Mesothelial cell of epicardium (in vitro differentiated cells): ENCODE results near the gene SORBS1. TPM values are rescaled to one million over a fixed set of nuclear protein-coding genes. Genes with fewer than 3 reads are reported as not detected.

Experiments
- DNase-seq, 2 experiments: peaks; one replicate each; pipeline ENCODE4 v3.0.0; 2021; ENCODE audit warnings: low spot score in 2 of 2; ENCODE audit not compliant: unreplicated experiment in 2 of 2
- H3K27ac Mint-ChIP-seq: 2 replicates; pipeline ENCODE4 v1.8.0; 2021; ENCODE audit warnings: mixed read lengths
- H3K27me3 Mint-ChIP-seq: 2 replicates; pipeline ENCODE4 v1.8.0; 2021; ENCODE audit warnings: low read depth, mixed read lengths
- H3K36me3 Mint-ChIP-seq: 2 replicates; pipeline ENCODE4 v1.8.0; 2021; ENCODE audit warnings: mixed read lengths
- H3K4me1 Mint-ChIP-seq: 2 replicates; pipeline ENCODE4 v1.8.0; 2021; ENCODE audit warnings: mixed read lengths
- H3K4me3 Mint-ChIP-seq: 2 replicates; pipeline ENCODE4 v1.8.0; 2021; ENCODE audit warnings: mild to moderate bottlenecking, moderate library complexity, mixed read lengths
- H3K9me3 Mint-ChIP-seq: 2 replicates; pipeline ENCODE4 v1.8.0; 2021; ENCODE audit warnings: mixed read lengths
- CTCF ChIP-seq: fragments of 200-600 bp; sonication (generic); IDR thresholded peaks from one replicate; pipeline ENCODE4 v1.5.0; 2021; ENCODE audit warnings: antibody characterized with exemption; ENCODE audit not compliant: unreplicated experiment
- total RNA-seq: library from RNA; stranded (reverse); gene quantifications from 3 replicates; pipeline ENCODE4 v1.2.1, GENCODE V29; 2021

SORBS1 gene
- total RNA-seq, 1 donor from 2014 or later, result 24.9 TPM

- no peak for TF ChIP-seq CTCF
- no peak overlapping the region for H3K4me3 Mint-ChIP-seq
- peaks cover 4% of the 10 kb centered on the region for H3K4me1 Mint-ChIP-seq
- H3K36me3 Mint-ChIP-seq, result peaks cover 1% of the 10 kb centered on the region
- no peaks in the 10 kb centered on the region for H3K27me3 Mint-ChIP-seq
- no peaks in the 10 kb centered on the region for H3K9me3 Mint-ChIP-seq
- no peak overlapping the region for H3K27ac Mint-ChIP-seq
- no peak for DNase-seq
Observed at GRCh38 chr10:95391164-95391563, 170.0 kb downstream of the SORBS1 start.

- Mint-ChIP-seq H3K9me3 (no peaks in the 10 kb centered on the region), H3K27me3 (no peaks in the 10 kb centered on the region), H3K4me3 (no peak overlapping the region), H3K27ac (no peak overlapping the region), H3K4me1 (peaks cover 4% of the 10 kb centered on the region), H3K36me3 (no peaks in the 10 kb centered on the region)
- TF ChIP-seq CTCF, result no peak
- DNase-seq, result no peak
Observed at GRCh38 chr10:95389982-95390381, 171.2 kb downstream of the SORBS1 start.

GRCh38 chr10:95389176-95389575 lies 172.0 kb downstream of the SORBS1 start:
- peaks cover 4% of the 10 kb centered on the region for H3K4me1 Mint-ChIP-seq
- H3K4me3 Mint-ChIP-seq, result no peak overlapping the region
- DNase-seq, result no peak
- no peak for TF ChIP-seq CTCF
- no peaks in the 10 kb centered on the region for H3K27me3 Mint-ChIP-seq
- no peak overlapping the region for H3K27ac Mint-ChIP-seq
- no peaks in the 10 kb centered on the region for H3K36me3 Mint-ChIP-seq
- H3K9me3 Mint-ChIP-seq, result no peaks in the 10 kb centered on the region

- Mint-ChIP-seq H3K4me1 (peaks cover 4% of the 10 kb centered on the region), H3K36me3 (no peaks in the 10 kb centered on the region), H3K27me3 (no peaks in the 10 kb centered on the region), H3K9me3 (no peaks in the 10 kb centered on the region), H3K27ac (no peak overlapping the region), H3K4me3 (no peak overlapping the region)
- no peak for DNase-seq
- TF ChIP-seq CTCF, result no peak
Observed at GRCh38 chr10:95388539-95388938, 172.6 kb downstream of the SORBS1 start.

GRCh38 chr10:95388109-95388471 lies 173.1 kb downstream of the SORBS1 start:
- Mint-ChIP-seq H3K9me3 (no peaks in the 10 kb centered on the region), H3K36me3 (no peaks in the 10 kb centered on the region), H3K4me3 (no peak overlapping the region), H3K4me1 (peaks cover 4% of the 10 kb centered on the region), H3K27me3 (no peaks in the 10 kb centered on the region), H3K27ac (no peak overlapping the region)
- TF ChIP-seq CTCF, result no peak
- no peak for DNase-seq

GRCh38 chr10:95384011-95384704 lies 177.0 kb downstream of the SORBS1 start:
- H3K27me3 Mint-ChIP-seq, result no peaks in the 10 kb centered on the region
- no peak overlapping the region for H3K4me3 Mint-ChIP-seq
- H3K27ac Mint-ChIP-seq, result no peak overlapping the region
- no peak for TF ChIP-seq CTCF
- H3K4me1 Mint-ChIP-seq, result peaks cover 2% of the 10 kb centered on the region
- H3K36me3 Mint-ChIP-seq, result no peaks in the 10 kb centered on the region
- no peak for DNase-seq
- no peaks in the 10 kb centered on the region for H3K9me3 Mint-ChIP-seq
